NB4 (cell line): ENCODE results near the gene GPR176.
"Not testable (repeated sequence)": the region's sequence is repeated elsewhere in the genome, so short reads cannot be mapped to it uniquely, and the experiment has no call there.

Experiments
- CTCF ChIP-seq: IDR thresholded peaks from one replicate; pipeline ENCODE4 v1.5.1; 2012; ENCODE audit warnings: low read depth, low read length
- MAX ChIP-seq: IDR thresholded peaks from 2 replicates; pipeline ENCODE4 v1.6.1; 2011; ENCODE audit warnings: low read depth, low read length
- POLR2A ChIP-seq: IDR thresholded peaks from 2 replicates; pipeline ENCODE4 v1.6.1; 2011; ENCODE audit warnings: mild to moderate bottlenecking; ENCODE audit not compliant: insufficient read length; ENCODE audit errors: extremely low read depth

GRCh38 chr15:39812651-39813050 lies 107.4 kb downstream of the GPR176 start:
- TF ChIP-seq CTCF, POLR2A, MAX: not testable (repeated sequence)
